Measurements from ENCODE around the gene TWF2.

TWF2 gene

DNA sequence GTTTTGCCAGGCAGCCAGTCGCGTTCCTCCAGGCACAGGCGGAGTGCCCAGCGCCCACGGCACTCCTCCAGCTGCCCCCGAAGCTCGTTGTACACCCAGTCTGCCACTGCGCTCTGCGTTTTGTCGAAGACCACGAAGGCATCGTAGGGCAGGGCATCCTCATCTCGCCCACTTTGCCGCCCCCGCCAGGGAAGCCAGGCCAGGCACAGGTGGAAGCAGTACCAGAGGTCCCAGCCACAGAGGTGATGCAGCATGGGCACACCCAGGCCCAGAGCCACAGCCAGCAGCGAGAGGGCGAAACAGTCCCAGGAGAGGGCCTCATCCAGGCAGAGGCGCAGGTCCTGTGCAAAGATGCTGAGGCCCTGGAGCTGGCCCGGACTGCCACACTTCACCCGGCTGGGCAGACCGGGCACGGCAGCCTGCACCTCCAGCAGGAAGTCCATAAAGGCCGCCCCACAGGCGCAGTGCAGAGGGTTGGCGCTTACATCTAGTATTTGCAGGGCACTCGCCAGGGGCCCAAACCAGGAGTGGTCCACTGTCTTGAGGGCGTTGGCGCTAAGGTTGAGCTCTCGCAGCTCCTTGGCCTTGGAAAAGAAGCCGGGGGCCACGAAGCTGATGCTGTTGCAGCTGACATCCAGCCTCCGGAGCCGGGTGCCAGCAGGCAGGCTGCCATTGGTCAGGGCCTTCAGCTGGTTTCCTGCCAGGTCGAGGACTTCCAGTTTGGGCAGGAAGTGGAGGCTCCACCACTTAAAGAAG, 17.2 kb downstream of the TWF2 start:
- no peak for DNase-seq

DNA sequence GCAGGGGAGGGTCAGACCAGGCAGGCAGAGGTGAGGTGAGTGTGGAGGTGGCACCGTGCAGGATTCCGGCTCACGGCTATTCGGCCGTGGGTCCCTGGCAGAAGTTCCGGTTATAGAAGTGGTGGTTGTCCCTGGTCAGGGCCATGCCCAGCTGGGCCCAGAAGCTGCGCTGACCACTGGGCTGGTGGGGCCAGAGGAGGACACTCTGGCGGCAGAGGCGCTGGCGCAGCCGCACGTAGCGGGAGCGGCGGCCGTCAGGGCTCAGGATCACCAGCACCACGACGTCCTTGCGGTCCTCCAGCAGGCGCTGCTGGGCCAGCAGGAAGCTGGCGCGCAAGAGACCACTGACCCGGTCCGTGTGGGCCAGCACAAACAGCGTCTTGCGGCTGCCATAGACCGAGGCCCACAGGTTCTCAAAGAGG, 17.8 kb downstream of the TWF2 start:
- DNase-seq, result no peak

DNA sequence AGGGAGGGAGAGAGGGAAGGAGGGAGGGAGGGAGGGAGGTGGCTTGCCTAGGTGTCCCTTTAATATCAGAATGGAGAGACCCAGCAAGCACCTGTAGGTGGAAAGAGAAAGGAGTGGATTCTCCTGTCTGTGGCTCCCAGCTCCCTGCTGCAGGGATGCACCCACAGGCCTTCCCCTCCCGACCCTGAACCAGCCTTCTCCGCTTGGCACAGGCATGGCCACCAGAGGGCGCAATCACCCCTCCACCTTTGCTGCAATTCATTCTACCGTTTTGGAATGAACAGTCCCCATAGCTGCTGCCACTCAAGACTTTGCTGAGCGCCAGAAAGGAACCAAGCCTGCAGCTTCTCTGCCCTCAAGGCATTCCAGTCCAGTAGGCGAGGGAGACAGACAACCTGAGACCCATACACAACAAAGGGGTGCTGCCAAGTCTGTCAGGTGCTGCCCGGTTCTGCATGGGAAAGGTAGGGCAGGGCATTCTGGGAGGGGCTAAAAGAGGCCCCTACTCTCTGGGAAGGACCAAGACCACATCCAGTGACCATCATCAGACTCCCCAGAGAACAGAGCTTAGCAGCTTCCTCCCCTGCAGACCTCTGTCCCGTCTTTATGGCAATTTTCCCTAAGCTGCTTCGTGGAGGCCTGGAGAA, 18.5 kb downstream of the TWF2 start:
- DNase-seq, result peak; percentile 67

DNA sequence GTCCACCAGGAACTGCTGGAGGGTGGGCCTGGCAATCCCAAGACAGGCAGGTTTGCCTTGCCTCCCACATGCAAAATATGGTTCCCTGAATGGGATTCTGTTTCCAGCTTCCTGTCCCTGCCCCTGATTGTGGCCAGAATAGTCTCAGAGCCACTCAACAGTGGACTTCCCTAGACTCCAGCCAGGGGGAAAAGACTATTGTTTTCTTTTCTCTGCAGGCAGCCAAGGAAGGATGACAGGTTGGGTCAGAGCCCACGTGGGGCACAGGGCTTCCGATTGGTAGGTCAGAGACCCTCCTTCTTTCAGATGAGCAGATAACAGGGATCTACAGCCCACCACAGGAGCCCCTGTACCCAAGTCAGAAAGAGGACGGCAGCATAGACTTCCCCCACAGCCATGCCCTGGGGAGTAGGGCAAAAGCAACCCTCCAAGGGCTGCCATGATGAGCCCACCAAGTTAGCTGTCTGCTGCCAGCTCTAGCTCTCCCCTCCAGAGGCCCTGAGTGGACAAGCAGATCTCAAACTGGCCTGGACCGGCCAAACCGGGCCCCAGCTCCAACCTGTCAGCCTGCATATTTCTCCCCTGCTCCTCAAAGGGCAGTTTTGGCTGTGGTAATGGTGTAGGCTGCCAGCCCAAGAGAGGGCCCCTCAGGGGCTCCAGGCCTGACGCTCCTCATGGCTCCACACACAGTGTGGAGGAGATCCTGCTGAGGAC, 19.9 kb downstream of the TWF2 start:
- no peak for DNase-seq

DNA sequence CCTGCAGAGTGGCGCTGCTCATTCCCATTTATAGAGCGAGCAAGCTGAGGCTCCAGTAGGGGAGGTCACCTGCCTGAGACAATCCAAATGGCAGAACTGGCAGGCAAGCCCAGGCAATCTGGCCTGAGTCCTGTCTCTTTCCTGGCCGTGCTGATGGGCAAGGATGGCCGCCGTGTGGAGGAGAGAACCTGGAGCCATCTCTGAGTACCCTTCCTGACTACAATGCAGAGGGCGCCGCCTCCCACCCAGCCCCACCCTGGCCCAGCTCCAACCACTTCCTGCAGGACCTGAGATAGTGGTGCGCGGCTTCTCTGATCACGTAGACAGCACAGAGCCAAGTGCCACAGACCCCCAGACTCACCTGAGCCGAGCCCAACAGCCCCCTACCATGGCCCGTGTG, 20.5 kb downstream of the TWF2 start:
- no peak for DNase-seq

DNA sequence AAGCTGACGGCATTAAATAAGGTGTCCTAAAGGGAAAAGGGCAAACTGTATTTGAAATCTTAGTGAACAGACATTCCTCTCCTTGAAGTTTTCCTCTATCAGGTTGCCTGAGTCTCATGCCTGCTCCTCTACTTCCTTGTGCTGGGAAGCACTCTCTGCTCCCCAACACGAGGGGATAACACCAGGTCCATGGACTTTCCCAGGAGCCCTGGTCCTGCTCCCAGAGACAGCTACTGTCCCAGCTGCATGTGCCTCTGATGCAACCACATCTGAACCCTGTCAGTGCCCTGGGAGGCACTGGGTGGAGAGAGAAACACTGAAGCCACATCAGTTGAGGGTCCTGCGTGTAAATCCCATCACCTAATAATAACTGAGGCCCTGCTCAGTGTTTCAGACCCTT, 20.9 kb downstream of the TWF2 start:
- no peak for DNase-seq

DNA sequence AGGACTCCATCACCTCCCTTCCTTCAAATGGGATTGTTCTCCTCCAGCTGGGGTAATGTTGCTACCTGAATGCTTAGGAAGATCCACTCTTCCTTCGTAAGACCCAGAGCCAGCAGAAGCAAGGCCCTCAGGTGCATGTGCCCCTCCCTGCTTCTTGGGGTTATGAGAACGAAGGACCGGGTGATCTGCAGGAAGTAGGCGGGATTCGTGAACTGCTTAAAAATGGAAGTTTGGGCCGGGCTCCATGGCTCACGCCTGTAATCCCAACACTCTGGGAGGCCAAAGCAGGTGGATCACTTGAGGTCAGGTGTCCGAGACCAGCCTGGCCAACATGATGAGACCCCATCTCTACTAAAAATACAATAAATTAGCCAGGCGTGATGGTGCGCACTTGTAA, 21.6 kb downstream of the TWF2 start:
- no peak for DNase-seq

DNA sequence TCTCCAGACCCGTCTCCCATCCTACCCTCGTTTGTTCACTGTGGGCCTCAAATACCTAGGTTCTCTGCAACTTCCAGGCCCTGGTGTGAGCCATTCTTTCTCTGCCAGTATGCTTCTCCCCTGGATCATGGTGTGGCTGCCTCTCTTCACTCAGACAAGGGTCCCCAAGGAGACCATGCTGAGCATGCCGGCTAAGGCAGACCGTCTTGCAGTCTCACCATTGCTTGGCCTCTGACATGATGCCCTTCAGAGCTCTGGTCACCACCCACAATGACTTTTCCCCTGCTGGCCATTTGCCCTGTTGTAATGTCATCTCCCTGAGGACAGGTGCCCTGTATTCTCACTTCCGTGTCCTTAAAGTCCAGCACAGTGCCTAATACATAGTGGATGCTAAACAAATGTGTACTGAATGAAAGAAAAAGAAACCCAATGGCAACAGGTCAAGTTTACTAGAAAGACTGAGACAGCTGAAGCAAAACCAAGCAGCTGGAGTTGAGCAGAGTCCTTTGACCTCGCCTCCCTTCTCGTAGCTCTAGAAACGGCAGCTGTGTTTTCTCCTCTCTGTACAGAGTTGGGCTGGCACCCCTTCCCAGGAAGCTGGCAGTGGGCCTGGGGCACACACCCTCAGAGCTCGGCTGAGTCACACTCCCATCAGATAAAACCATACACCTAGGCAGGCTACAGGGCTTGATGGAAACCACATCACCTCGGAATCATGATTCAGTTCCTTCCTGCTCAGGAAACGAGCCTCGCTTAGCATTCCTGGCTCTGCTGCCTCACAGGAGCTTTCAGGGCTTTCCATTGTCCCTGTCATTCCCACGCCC, 22.2 kb downstream of the TWF2 start:
- DNase-seq, result peak; percentile 52

DNA sequence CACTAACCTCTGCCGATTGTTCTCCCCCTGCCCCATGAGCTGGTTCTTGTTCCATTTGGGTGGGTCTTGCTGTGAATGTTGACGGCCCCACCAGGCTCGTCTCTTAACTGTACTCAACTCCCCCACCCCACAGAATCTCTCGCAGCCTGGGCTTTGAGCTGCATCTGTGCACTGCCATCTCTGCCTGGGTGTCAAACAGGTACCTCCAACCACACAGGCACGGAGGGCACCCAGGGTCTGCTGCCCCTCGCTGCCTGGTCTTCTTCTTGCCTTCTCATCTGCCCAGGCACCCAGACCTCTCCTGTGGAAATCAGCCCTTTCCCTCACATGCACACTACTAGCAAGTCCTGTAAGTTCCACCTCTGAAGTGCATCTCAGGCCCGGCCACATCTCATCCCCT, 23.6 kb downstream of the TWF2 start:
- no peak for DNase-seq

DNA sequence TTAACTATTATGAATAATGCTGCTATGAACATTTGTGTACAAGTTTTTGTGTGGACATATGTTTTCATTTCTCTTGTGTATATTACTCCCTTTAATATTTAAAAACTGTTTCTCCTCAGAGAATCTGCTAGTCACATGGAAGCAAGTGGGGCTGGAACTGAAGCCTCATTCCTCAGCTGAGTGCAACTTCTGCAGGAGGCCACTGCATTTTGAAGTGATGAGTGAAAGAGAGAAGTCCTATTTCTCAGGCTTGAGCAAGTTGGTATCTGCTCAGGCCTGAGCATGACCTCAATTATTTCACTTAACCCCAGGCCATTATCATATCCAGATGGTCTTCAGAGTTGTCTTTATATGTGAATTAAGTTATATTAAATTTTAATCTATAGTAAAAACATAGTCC, 25.1 kb downstream of the TWF2 start:
- DNase-seq, result no peak

DNA sequence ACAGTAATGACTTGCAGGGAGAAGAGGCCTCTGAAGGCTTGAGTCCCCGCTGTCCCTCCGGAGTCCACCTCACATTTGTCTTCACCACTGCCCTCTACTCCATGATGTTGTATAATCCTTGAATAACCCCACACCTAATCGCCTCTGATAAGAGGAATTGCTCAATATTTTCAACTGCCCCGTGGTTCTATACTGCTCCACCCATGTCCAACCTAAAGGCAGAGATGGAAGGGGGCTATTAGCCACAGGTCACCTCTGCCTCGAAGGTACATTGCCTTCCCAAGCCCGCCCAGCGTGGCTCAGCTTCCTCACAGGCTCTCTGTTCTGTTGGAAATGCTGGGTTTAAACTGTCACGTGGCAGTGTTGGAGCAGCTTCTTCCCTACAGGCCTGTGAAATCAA, 26.0 kb downstream of the TWF2 start:
- DNase-seq, result no peak

DNA sequence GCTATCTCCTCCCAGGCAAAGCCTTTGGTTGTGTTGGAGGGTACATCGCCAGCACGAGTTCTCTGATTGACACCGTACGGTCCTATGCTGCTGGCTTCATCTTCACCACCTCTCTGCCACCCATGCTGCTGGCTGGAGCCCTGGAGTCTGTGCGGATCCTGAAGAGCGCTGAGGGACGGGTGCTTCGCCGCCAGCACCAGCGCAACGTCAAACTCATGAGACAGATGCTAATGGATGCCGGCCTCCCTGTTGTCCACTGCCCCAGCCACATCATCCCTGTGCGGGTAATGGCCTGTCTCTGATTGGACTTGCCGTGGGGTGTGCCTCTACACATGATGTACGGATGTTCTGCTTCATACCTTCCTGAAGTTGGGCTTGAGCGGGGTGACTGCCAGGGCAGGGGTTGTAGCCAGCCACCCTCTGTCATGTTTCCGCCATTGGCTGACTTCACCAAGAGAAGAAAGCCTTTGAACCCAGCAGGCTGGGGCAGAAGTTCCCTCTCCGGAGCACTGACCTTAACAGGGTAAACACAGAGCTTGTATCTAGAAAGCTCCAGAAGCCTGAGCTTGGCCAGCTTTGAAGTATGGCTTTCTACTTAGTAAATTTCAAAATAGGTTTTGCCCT, 27.6 kb downstream of the TWF2 start:
- DNase-seq, result no peak

DNA sequence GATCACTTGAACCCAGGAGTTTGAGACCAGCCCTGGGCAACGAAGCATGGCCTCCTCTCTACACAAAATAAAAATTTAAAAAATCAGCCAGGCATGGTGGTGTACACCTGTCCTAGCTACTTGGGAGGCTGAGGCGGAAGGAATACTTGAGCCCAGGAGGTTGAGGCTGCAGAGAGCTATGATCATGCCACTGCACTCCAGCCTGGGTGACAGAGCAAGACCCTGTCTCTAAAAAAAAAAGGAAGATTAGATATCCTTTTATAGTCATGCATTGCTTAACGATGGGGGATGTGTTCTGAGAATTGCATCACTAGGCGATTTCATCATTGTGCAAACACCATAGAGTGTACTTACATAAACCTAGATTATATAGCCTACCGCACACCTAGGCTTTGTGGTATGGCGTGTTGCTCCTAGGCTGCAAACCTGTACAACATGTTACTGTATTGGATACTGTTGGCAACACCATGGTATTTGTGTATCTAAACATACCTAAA, 28.4 kb downstream of the TWF2 start:
- DNase-seq, result no peak

DNA sequence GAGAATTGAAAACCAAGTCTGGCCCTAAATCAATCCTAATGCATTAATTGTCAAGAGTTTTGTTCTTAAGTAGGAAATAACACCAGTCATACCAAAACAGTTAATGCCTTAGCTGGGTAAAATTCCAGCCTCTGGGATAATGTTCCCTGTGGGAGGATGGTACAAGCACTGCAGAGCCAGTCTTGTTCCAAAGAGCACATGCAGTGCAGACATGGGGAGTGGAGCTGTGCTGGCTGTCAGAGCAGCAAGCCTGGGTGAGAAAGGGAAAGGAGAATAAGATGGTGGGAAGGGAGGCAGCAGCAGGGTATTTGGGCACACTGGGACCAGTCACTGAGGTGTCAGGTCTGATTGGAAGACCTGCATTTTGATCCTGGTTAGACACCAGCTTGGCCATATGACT, 28.9 kb downstream of the TWF2 start:
- no peak for DNase-seq

DNA sequence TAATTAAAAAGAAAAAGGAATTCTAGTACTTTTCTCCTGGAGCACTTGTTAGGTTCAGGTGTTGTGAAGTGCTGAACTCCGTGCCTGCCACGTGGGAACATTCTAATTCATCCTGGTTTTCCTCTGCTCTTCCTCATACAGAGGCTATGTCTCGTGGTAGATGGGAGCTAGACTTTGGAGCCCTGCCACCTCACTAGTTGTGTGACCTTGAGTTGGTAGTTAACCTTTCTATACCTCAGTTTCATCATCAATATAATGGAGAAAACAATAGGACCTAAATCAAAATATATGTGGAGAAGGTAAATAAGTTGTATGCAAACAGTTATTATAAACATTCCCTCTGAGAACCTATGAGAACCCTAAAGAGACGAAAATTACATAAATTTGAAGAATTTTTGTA, 30.4 kb downstream of the TWF2 start:
- DNase-seq, result no peak

DNA sequence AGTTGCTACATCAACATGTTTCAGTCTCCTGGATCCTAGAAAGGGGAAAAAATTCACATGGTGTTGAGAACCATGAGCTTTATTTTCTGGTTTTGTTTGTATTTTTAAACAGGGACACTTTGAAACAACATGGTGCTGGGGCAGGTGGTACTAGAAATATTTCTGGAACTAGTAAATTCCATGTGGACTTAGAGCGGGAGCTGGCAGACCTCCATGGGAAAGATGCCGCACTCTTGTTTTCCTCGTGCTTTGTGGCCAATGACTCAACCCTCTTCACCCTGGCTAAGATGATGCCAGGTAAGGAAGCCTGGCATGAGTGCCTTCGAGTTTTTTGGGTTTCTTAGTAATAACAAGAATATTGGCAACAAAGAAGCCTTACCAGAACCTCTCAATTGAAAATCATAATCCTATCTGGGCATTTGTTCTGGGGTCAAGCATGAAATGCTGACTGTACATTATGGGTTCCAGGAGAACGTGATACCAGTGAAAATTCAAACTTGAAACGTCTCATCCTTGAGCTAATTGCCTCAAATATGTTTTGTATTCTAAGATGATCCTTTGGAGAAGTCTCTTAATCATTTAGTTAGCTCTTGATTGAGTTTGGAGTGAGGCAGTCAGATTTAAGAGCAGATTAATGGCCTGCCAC, 33.1 kb downstream of the TWF2 start:
- no peak for DNase-seq

DNA sequence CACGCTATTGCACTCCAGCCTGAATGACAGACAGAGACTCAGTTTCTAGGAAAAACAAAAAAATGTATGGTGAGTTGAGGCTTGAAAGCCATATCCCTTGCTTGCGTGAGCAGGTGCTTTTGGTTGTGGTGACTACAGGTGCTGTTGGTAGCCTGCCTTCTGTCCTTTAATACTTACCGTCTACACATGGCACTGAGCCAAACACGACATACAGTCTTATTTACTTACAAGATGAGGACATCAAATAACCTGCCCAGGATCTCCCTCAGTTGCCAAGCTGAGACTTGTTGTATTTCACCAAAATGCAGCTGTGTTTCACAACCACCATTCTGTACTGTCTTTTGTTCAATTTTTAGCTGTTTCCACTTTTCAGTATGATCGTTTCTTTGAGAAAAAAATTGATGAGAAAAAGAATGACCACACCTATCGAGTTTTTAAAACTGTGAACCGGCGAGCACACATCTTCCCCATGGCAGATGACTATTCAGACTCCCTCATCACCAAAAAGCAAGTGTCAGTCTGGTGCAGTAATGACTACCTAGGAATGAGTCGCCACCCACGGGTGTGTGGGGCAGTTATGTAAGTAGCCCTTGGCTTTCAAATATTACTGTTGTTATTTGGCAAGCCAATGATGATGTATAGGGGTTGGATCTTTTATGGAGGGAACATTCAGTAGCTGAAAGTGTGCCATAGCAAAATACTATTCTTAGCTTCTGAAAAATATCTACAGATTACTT, 34.5 kb downstream of the TWF2 start:
- DNase-seq, result no peak

DNA sequence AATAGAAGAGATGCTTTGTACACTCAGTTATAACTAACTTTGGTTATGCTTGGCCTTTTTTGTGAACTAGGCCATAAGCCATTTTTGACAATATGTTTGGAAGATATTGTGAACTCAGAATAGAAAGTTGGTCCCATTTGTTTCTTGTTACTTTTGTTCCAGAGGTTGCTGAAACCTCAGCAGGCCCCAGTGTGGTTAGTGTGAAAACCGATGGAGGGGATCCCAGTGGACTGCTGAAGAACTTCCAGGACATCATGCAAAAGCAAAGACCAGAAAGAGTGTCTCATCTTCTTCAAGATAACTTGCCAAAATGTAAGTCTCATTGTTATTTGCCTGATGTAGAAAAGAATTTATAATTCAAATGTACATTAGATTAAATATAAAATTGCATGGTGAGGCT, 35.3 kb downstream of the TWF2 start:
- DNase-seq, result no peak

DNA sequence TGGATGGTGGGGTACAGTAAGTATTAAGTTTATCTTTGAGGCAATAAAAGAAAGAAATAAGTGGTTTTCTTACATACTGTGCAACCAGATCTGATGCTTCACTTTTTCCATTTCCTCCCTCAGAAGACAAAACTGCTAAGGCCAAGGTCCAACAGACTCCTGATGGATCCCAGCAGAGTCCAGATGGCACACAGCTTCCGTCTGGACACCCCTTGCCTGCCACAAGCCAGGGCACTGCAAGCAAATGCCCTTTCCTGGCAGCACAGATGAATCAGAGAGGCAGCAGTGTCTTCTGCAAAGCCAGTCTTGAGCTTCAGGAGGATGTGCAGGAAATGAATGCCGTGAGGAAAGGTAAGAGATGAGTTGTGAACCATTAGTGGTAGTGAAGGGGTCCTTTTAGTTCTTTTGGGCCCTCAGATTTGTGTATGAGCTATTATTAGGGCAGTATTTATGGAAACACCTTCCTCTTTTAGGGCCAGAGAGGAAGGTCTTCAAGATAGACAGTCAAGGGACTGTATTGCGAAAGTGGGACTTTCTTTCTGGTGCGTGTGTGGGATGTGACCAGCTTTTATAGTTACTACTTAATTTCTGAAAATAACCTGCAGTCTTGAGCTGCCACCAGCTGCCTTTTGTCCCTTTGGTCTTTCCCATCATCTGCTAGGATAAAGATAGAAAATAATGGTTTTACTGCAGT, 36.4 kb downstream of the TWF2 start:
- DNase-seq, result no peak

DNA sequence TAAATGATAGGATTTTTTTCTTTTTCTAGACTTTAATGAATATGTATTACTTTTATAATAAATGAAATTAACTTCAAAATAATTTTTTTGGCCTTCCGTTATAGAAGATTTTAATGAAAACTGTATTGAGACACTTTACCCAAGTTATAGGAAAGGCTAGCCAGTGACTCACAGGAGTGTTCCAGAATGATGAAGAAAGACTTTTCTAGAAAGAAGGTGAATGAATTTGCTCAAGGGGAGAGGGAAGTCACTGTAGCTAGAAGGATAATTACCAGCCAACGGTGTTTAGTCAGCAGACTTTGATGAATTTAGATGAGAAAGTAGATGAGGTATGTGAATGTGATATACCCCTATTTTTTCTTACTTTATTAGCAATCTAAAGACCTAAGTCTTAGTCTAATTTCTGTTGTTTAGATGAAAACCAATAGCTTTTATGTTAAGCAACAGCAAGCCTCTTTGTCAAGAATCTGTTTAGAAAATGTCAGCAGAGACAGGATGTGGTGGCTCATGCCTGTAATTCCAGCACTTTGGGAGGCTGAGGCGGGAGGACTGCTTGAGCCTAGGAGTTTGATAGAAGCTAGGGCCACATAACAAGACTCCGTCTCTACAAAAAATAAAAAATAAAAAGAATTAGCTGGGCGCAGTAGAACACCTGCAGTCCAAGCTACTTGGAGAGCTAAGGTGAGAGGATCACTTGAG, 37.8 kb downstream of the TWF2 start:
- DNase-seq, result no peak
